Heart right ventricle (tissue), 16 donors: ENCODE measurements around the gene TTC17. TPM values are rescaled to one million over a fixed set of nuclear protein-coding genes. Genes with fewer than 3 reads are reported as not detected.
"Not testable (repeated sequence)": the region's sequence is repeated elsewhere in the genome, so short reads cannot be mapped to it uniquely, and the experiment has no call there.

Experiments used
- ATAC-seq, 8 donors: fragments of 200-7000 bp; cut with Tn5 transposase; one replicate each; pipeline ENCODE4 v1.9.1; 2020; ENCODE audit warnings: mild to moderate bottlenecking in 8 of 8, moderate library complexity in 8 of 8, moderate number of reproducible peaks in 1 of 8
- DNase-seq, 2 donors: peaks; one replicate each; pipeline ENCODE4 v3.0.0-alpha.2; 2020
- H3K27ac ChIP-seq, 10 donors: fragments of 200-600 bp; sonication (generic) in 2 of 10; one replicate each; pipeline versions ENCODE4 v1.5.0 to v1.8.0; 2020 to 2022; ENCODE audit warnings: mild to moderate bottlenecking in 3 of 10
- H3K27me3 ChIP-seq, 7 donors: fragments of 200-600 bp; one replicate each; pipeline ENCODE4 v1.8.0; 2021 to 2022; ENCODE audit warnings: mild to moderate bottlenecking in 2 of 7
- H3K36me3 ChIP-seq, 9 donors: fragments of 200-600 bp; sonication (generic) in 1 of 9; one replicate each; pipeline versions ENCODE4 v1.5.0 to v1.8.0; 2020 to 2022; ENCODE audit warnings: mild to moderate bottlenecking in 2 of 9
- H3K4me1 ChIP-seq, 9 donors: fragments of 200-600 bp; sonication (generic) in 1 of 9; one replicate each; pipeline versions ENCODE4 v1.5.0 to v1.8.0; 2020 to 2022; ENCODE audit warnings: mild to moderate bottlenecking in 4 of 9
- H3K4me3 ChIP-seq, 10 donors: fragments of 200-600 bp; sonication (generic) in 2 of 10; one replicate each; pipeline versions ENCODE4 v1.5.0 to v1.8.0; 2020 to 2022; ENCODE audit warnings: mild to moderate bottlenecking in 7 of 10, moderate library complexity in 2 of 10
- H3K9me3 ChIP-seq, 11 donors: fragments of 200-600 bp in 10 of 11; sonication (generic) in 2 of 11; one replicate each; pipeline versions ENCODE4 v1.5.0 to v1.8.0; 2013 to 2022; ENCODE audit warnings: mild to moderate bottlenecking in 2 of 11, control low read depth in 1 of 11, moderate library complexity in 1 of 11
- WGBS, 2 donors: extraction: QIAGEN DNeasy Blood & Tissue Kit; methylation state at CpG; one replicate each; pipeline ENCODE4 v1.1.7; 2013; ENCODE audit warnings: inconsistent platforms in 1 of 2; 5-methylcytosine and 5-hydroxymethylcytosine counted together
- intact Hi-C, 10 donors: fragments of 100-400 bp; cut with DNase I; formaldehyde crosslinking; loops; one replicate each; pipeline versions ENCODE4 v1.11.1 to v1.14.2; 2022
- polyA plus RNA-seq, 2 donors: library from polyadenylated mRNA; stranded (reverse); fragments of 200-250 nt; gene quantifications; one replicate each; pipeline ENCODE4 v1.2.3, GENCODE V29; 2013
- total RNA-seq, 10 donors: library from RNA; stranded (reverse); fragmentation: NEBNext Ultra II Directional in 3 of 10; extraction: Animal tissue kit (Norgen Biotek cat#: 25700) in 3 of 10; gene quantifications; one replicate each; pipeline versions ENCODE4 v1.2.1 to v1.2.4, GENCODE V29; 2021 to 2023
- TF ChIP-seq, protein P1 (sequence below), 9 donors: fragments of 200-600 bp; sonication (generic) in 2 of 9; IDR thresholded peaks; one replicate each; pipeline versions ENCODE4 v1.5.0 to v1.8.0; 2021 to 2022; ENCODE audit warnings: antibody characterized with exemption in 9 of 9, mild to moderate bottlenecking in 5 of 9, moderate library complexity in 1 of 9
- donor health status: Arrhythmogenic right ventricular cardiomyopathy.
- donor health status: ischemic (EF 13 %, LVEDD 7.1; RV severe dilation, severe dysfunction).
- donor health status: healthy with polysubstance abuse.
- donor health status: DM: no; HTN: yes; CAD: no.
- donor health status: DM: no; HTN: no; CAD: no.
- donor health status: ischemic (EF 25% LVEDD 6.9; RV normal size, moderate dysfunction).
- donor health status: ischemic (EF 25% LVEDD 5.7; RV mildly dilated, moderate dysfunction).
- donor health status: healthy.
- donor health status: DM: yes; HTN: yes; CAD: no.
- donor health status: Ischemic cardiomyopathy.
- donor health status: ischemic (EF 35%, LVEDD 5.7; RV mildly dilated, moderate dysfunction).
- donor health status: nonischemic (EF 11% LVEDD 7.7; RV severe dilation, severe dysfunction).
- donor health status: DM: yes; HTN: yes; CAD: no.
- donor health status: PGD.
- donor health status: ischemic (EF 29% LVEDD 5.4; RV normal size, mild dysfunction).
- donor health status: nonischemic (EF 23%, LVEDD 6.1; RV moderate dilation, normal function).

The TTC17 gene
- total and polyA plus RNA-seq, 12 donors, result 20.4 to 42.1 (median 29.8) TPM

GRCh38 chr11:43458486-43458885, 99.8 kb downstream of the TTC17 start:
- Histone ChIP-seq H3K27ac (no peak overlapping the region), H3K9me3 (peaks cover 0 to 13% (median 0%) of the 10 kb centered on the region in 11 donors), H3K4me1 (no peaks in the 10 kb centered on the region), H3K4me3 (no peak overlapping the region), H3K36me3 (peaks cover 0 to 98% (median 53%) of the 10 kb centered on the region in 9 donors), H3K27me3 (no peaks in the 10 kb centered on the region)
- ATAC-seq, result no peak
- intact Hi-C loops, result no loop called here
- WGBS, 2 donors, result 73 to 100% methylated on average over 2 of the region's 2 CpGs
- TF ChIP-seq, protein P1, sequence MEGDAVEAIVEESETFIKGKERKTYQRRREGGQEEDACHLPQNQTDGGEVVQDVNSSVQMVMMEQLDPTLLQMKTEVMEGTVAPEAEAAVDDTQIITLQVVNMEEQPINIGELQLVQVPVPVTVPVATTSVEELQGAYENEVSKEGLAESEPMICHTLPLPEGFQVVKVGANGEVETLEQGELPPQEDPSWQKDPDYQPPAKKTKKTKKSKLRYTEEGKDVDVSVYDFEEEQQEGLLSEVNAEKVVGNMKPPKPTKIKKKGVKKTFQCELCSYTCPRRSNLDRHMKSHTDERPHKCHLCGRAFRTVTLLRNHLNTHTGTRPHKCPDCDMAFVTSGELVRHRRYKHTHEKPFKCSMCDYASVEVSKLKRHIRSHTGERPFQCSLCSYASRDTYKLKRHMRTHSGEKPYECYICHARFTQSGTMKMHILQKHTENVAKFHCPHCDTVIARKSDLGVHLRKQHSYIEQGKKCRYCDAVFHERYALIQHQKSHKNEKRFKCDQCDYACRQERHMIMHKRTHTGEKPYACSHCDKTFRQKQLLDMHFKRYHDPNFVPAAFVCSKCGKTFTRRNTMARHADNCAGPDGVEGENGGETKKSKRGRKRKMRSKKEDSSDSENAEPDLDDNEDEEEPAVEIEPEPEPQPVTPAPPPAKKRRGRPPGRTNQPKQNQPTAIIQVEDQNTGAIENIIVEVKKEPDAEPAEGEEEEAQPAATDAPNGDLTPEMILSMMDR (IDR thresholded peaks at IDR 0.05), result no peak
- no peak for DNase-seq

GRCh38 chr11:43459246-43459645, 100.5 kb downstream of the TTC17 start:
- intact Hi-C loops, result no loop called here
- Histone ChIP-seq H3K4me1 (no peaks in the 10 kb centered on the region), H3K27ac (no peak overlapping the region), H3K4me3 (no peak overlapping the region), H3K27me3 (no peaks in the 10 kb centered on the region), H3K9me3 (peaks cover 0 to 13% (median 0%) of the 10 kb centered on the region in 11 donors), H3K36me3 (peaks cover 0 to 98% (median 53%) of the 10 kb centered on the region in 9 donors)
- no peak for DNase-seq
- ATAC-seq, result no peak
- TF ChIP-seq, protein P1 (IDR thresholded peaks at IDR 0.05), result no peak
- 94 to 100% methylated on average over 1 of the region's 1 CpG for WGBS, 2 donors

DNA sequence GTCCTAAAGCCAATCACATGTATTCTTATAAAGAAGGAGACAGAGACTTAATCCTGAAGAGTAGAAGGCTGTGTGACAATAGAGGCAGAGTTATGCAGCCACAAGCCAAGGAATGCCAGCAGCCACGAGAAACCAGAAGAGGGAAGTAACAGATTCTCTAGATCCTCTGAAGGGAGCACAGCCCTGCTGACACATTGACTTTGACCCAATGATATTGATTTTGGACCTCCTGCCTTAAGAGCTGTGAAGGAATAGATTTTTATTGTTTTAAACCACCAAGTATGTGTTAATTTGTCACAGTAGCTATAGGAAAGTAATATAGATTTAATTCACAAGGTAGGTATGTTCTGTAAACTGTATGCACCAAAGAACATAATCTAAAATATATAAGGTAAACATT, 103.6 kb downstream of the TTC17 start:
- no peak for ATAC-seq
- H3K4me3 ChIP-seq, result no peak overlapping the region
- no peak overlapping the region for H3K27ac ChIP-seq
- intact Hi-C loops, result no loop called here
- H3K9me3 ChIP-seq, result peaks cover 0 to 29% (median 2%) of the 10 kb centered on the region in 11 donors
- H3K36me3 ChIP-seq, result peaks cover 0 to 100% (median 64%) of the 10 kb centered on the region in 9 donors
- TF ChIP-seq, protein P1 (IDR thresholded peaks at IDR 0.05), result no peak
- 94 to 96% methylated on average over 1 of the region's 1 CpG for WGBS, 2 donors
- DNase-seq, result no peak
- no peaks in the 10 kb centered on the region for H3K4me1 ChIP-seq
- H3K27me3 ChIP-seq, result no peaks in the 10 kb centered on the region

DNA sequence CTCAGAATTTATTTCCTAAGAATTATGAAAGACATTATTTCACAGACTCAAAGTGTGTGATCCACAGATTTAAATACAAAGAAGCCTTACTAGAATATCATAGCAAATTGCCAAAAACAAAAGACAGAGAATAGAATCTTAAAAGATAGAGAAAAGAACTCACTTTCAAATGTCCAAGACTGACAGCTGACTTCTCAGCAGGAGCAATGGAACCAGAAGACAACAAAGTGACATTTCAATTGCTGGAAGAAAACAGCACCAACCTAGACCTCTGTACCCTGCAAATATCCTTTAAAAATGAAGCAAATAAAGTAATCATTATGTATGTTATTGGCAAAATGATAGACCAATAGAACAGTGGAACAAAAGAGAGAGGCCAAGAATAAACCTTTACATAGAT, 109.2 kb downstream of the TTC17 start:
- TF ChIP-seq, protein P1 (IDR thresholded peaks at IDR 0.05), result no peak

DNA sequence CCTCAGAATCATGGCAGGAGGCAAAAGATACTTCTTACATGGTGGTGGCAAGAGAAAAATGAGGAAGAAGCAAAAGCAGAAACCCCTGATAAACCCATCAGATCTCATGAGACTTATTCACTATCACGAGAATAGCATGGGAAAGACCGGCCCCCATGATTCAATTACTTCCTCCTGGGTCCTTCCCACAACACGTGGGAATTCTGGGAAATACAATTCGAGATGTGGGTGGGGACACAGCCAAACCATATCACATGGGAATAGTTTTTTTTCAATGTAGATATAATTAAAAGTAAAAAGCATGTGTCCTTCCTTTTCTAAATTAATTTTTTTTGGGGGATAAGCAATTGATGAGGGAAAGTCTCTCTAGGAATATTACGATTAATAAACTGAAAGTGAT, 118.8 kb downstream of the TTC17 start:
- ATAC-seq, DNase-seq, H3K27ac ChIP-seq, H3K4me1 ChIP-seq, H3K4me3 ChIP-seq, H3K27me3 ChIP-seq, intact Hi-C loops: not testable (repeated sequence)
- Histone ChIP-seq H3K9me3 (peaks cover 0 to 74% (median 16%) of the 10 kb centered on the region in 11 donors), H3K36me3 (peaks cover 0 to 51% (median 8%) of the 10 kb centered on the region in 9 donors)
- WGBS, 2 donors, result 83 to 87% methylated on average over 5 of the region's 5 CpGs

More for the DNA sequence above, 109.2 kb downstream of the TTC17 start:
- H3K27me3 ChIP-seq, result no peaks in the 10 kb centered on the region
- intact Hi-C loops, result no loop called here
- H3K36me3 ChIP-seq, result peaks cover 0 to 65% (median 24%) of the 10 kb centered on the region in 9 donors
- no peak overlapping the region for H3K4me3 ChIP-seq
- peaks cover 0 to 33% (median 14%) of the 10 kb centered on the region in 11 donors for H3K9me3 ChIP-seq
- DNase-seq, result no peak
- ATAC-seq, result no peak
- H3K27ac ChIP-seq, result no peak overlapping the region
- H3K4me1 ChIP-seq, result no peaks in the 10 kb centered on the region
